Mesendoderm (in vitro differentiated cells): Measurements from ENCODE around the gene CLCA4. TPM values are rescaled to one million over a fixed set of nuclear protein-coding genes. Genes with fewer than 3 reads are reported as not detected.
"Not testable (repeated sequence)": the region's sequence is repeated elsewhere in the genome, so short reads cannot be mapped to it uniquely, and the experiment has no call there.

Experiments
- DNase-seq: peaks from one replicate; pipeline ENCODE4 v3.0.0; 2013
- H2AK5ac ChIP-seq: 2 replicates; pipeline ENCODE4 v1.6.1; 2013; ENCODE audit warnings: low read length, inconsistent platforms
- H2BK120ac ChIP-seq: 2 replicates; pipeline ENCODE4 v1.6.1; 2013; ENCODE audit warnings: low read depth, mild to moderate bottlenecking, low read length, moderate library complexity, mixed read lengths
- H2BK15ac ChIP-seq: replicated peaks from 2 replicates; pipeline ENCODE4 v1.6.1; 2013; ENCODE audit warnings: low read depth, mild to moderate bottlenecking, moderate library complexity
- H2BK5ac ChIP-seq: 2 replicates; pipeline ENCODE4 v1.6.1; 2013; ENCODE audit warnings: low read length, inconsistent platforms
- H3K18ac ChIP-seq: 2 replicates; pipeline ENCODE4 v1.6.1; 2013; ENCODE audit warnings: mild to moderate bottlenecking, low read length, mixed read lengths
- H3K23ac ChIP-seq: one replicate; pipeline ENCODE4 v1.6.1; 2013; ENCODE audit warnings: low read length
- H3K27ac ChIP-seq: 2 replicates; pipeline ENCODE4 v1.5.1; 2013; ENCODE audit warnings: low read depth, mild to moderate bottlenecking, inconsistent platforms, low read length, moderate library complexity
- H3K27me3 ChIP-seq: 2 replicates; pipeline ENCODE4 v1.6.1; 2013; ENCODE audit warnings: low read length, control low read depth, mild to moderate bottlenecking, inconsistent platforms; ENCODE audit not compliant: insufficient read depth, poor library complexity
- H3K36me3 ChIP-seq: 2 replicates; pipeline ENCODE4 v1.6.1; 2013; ENCODE audit warnings: low read length, inconsistent platforms; ENCODE audit not compliant: control insufficient read depth, insufficient read depth
- H3K4ac ChIP-seq: one replicate; pipeline ENCODE4 v1.6.1; 2013; ENCODE audit warnings: low read depth, mild to moderate bottlenecking, low read length, moderate library complexity
- H3K4me1 ChIP-seq: 2 replicates; pipeline ENCODE4 v1.6.1; 2013; ENCODE audit warnings: low read depth, low read length, inconsistent platforms; ENCODE audit not compliant: control insufficient read depth
- H3K4me2 ChIP-seq: 2 replicates; pipeline ENCODE4 v1.6.1; 2013; ENCODE audit warnings: low read length
- H3K4me3 ChIP-seq: 2 replicates; pipeline ENCODE4 v1.5.1; 2013; ENCODE audit warnings: mild to moderate bottlenecking, low read length
- H3K56ac ChIP-seq: one replicate; pipeline ENCODE4 v1.6.1; 2013; ENCODE audit warnings: low read length
- H3K79me1 ChIP-seq: 2 replicates; pipeline ENCODE4 v1.6.1; 2013; ENCODE audit warnings: low read length, inconsistent platforms
- H3K79me2 ChIP-seq: 2 replicates; pipeline ENCODE4 v1.6.1; 2013; ENCODE audit warnings: mild to moderate bottlenecking, low read length; ENCODE audit not compliant: control insufficient read depth, insufficient read depth
- H3K9ac ChIP-seq: 2 replicates; pipeline ENCODE4 v1.6.1; 2013; ENCODE audit warnings: low read length, inconsistent platforms
- H4K5ac ChIP-seq: one replicate; pipeline ENCODE4 v1.6.1; 2013; ENCODE audit warnings: low read length
- H4K8ac ChIP-seq: one replicate; pipeline ENCODE4 v1.6.1; 2013; ENCODE audit warnings: low read depth, mild to moderate bottlenecking, control low read depth, low read length, moderate library complexity
- WGBS: extraction: QIAGEN DNeasy Blood & Tissue Kit; methylation state at CpG from one replicate; pipeline ENCODE4 v1.1.7; 2013; ENCODE audit warnings: low lambda C conversion rate, missing lambda C conversion rate; ENCODE audit not compliant: insufficient coverage; ENCODE audit errors: extremely low coverage; 5-methylcytosine and 5-hydroxymethylcytosine counted together
- polyA plus RNA-seq, 2 experiments: library from polyadenylated mRNA; stranded (reverse); fragments of 200-250 nt; gene quantifications; one replicate each; pipeline ENCODE4 v1.2.3, GENCODE V29; 2013

The CLCA4 gene
- not detected for polyA plus RNA-seq (2013, experiment 1 of 2)
- 0.01 TPM for polyA plus RNA-seq (2013, experiment 2 of 2)

- H3K23ac ChIP-seq: no peak within 1 kb of the TSS
- H3K4me2 ChIP-seq: no peak within 1 kb of the TSS
- H3K27me3 ChIP-seq: no peaks in the 10 kb centered on the region
- H4K8ac ChIP-seq: no peak within 1 kb of the TSS
- no peak within 1 kb of the TSS for H2BK5ac ChIP-seq
- H3K4ac ChIP-seq: no peak within 1 kb of the TSS
- H2AK5ac ChIP-seq: no peak within 1 kb of the TSS
- H3K56ac ChIP-seq: no peak within 1 kb of the TSS
- DNase-seq: no peak
- no peak within 1 kb of the TSS for H3K9ac ChIP-seq
- no peak within 1 kb of the TSS for H2BK15ac ChIP-seq
- H3K79me2 ChIP-seq: no peaks in the 10 kb centered on the region
- H2BK120ac ChIP-seq: no peak within 1 kb of the TSS
- no peaks in the 10 kb centered on the region for H3K4me1 ChIP-seq
- no peak within 1 kb of the TSS for H3K4me3 ChIP-seq
- H3K79me1 ChIP-seq: no peaks in the 10 kb centered on the region
- H3K36me3 ChIP-seq: no peaks in the 10 kb centered on the region
- H4K5ac ChIP-seq: no peak within 1 kb of the TSS
- no CpG with 5 or more reads among the region's 2 CpGs for WGBS
- no peak within 1 kb of the TSS for H3K18ac ChIP-seq
- no peak within 1 kb of the TSS for H3K27ac ChIP-seq
Measured at GRCh38 chr1:86546787-86547221, at the start of gene CLCA4. CLCA4 (plus strand) TSS chr1:86547078; CDS start chr1:86547120, 42 bp downstream.

- no peak overlapping the region for H4K8ac ChIP-seq
- no peaks in the 10 kb centered on the region for H3K4me1 ChIP-seq
- H2BK120ac ChIP-seq: no peak overlapping the region
- H3K79me1 ChIP-seq: no peaks in the 10 kb centered on the region
- no peak overlapping the region for H3K23ac ChIP-seq
- H3K27me3 ChIP-seq: no peaks in the 10 kb centered on the region
- H3K4ac ChIP-seq: no peak overlapping the region
- H2BK5ac ChIP-seq: no peak overlapping the region
- H3K4me3 ChIP-seq: no peak overlapping the region
- no peaks in the 10 kb centered on the region for H3K79me2 ChIP-seq
- no peak overlapping the region for H3K56ac ChIP-seq
- no peak overlapping the region for H2AK5ac ChIP-seq
- no CpG with 5 or more reads among the region's 3 CpGs for WGBS
- no peak overlapping the region for H4K5ac ChIP-seq
- no peak overlapping the region for H2BK15ac ChIP-seq
- no peak overlapping the region for H3K18ac ChIP-seq
- no peak overlapping the region for H3K27ac ChIP-seq
- no peak for DNase-seq
- H3K9ac ChIP-seq: no peak overlapping the region
- H3K36me3 ChIP-seq: no peaks in the 10 kb centered on the region
- H3K4me2 ChIP-seq: no peak overlapping the region
Measured at GRCh38 chr1:86498281-86498680, 48.6 kb upstream of the CLCA4 start.

- H3K79me1 ChIP-seq: no peaks in the 10 kb centered on the region
- no peak overlapping the region for H3K9ac ChIP-seq
- no peaks in the 10 kb centered on the region for H3K27me3 ChIP-seq
- peak; percentile 50 for DNase-seq
- no peak overlapping the region for H2BK120ac ChIP-seq
- no peak overlapping the region for H3K4ac ChIP-seq
- no peak overlapping the region for H3K18ac ChIP-seq
- no peak overlapping the region for H3K4me3 ChIP-seq
- H3K36me3 ChIP-seq: no peaks in the 10 kb centered on the region
- H3K79me2 ChIP-seq: no peaks in the 10 kb centered on the region
- WGBS: no CpG with 5 or more reads among the region's 3 CpGs
- no peak overlapping the region for H2BK5ac ChIP-seq
- no peak overlapping the region for H3K23ac ChIP-seq
- H3K4me1 ChIP-seq: peaks cover 10% of the 10 kb centered on the region
- no peak overlapping the region for H3K4me2 ChIP-seq
- no peak overlapping the region for H3K27ac ChIP-seq
- H2BK15ac ChIP-seq: no peak overlapping the region
- H4K8ac ChIP-seq: no peak overlapping the region
- H3K56ac ChIP-seq: no peak overlapping the region
- no peak overlapping the region for H2AK5ac ChIP-seq
- H4K5ac ChIP-seq: no peak overlapping the region
Measured at GRCh38 chr1:86499987-86500593, 46.8 kb upstream of the CLCA4 start.

GRCh38 chr1:86500714-86501113 is 46.2 kb upstream of the CLCA4 start:
- Histone ChIP-seq H3K27ac (no peak overlapping the region), H3K79me2 (no peaks in the 10 kb centered on the region), H2BK5ac (no peak overlapping the region), H4K8ac (no peak overlapping the region), H3K27me3 (no peaks in the 10 kb centered on the region), H3K36me3 (no peaks in the 10 kb centered on the region), H3K9ac (no peak overlapping the region), H3K56ac (no peak overlapping the region), H3K79me1 (no peaks in the 10 kb centered on the region), H2BK120ac (no peak overlapping the region), H4K5ac (no peak overlapping the region), H3K23ac (no peak overlapping the region), H3K4ac (no peak overlapping the region), H2AK5ac (no peak overlapping the region), H2BK15ac (no peak overlapping the region), H3K18ac (no peak overlapping the region), H3K4me1 (peaks cover 10% of the 10 kb centered on the region), H3K4me3 (no peak overlapping the region), H3K4me2 (no peak overlapping the region)
- DNase-seq: no peak
- WGBS: no CpG with 5 or more reads among the region's 2 CpGs

GRCh38 chr1:86502125-86502646 is 44.7 kb upstream of the CLCA4 start:
- Histone ChIP-seq H2BK5ac (peak overlapping the region; percentile 73), H3K9ac (peak overlapping the region; percentile 64), H3K56ac (peak overlapping the region; percentile 84), H3K27ac (peak overlapping the region; percentile 74), H3K4me2 (peak overlapping the region; percentile 77), H3K4me3 (peak overlapping the region; percentile 45), H3K18ac (peak overlapping the region; percentile 64)
- not testable (repeated sequence) for H3K79me1 ChIP-seq, H4K5ac ChIP-seq, H3K23ac ChIP-seq, H3K79me2 ChIP-seq, H4K8ac ChIP-seq, H2BK120ac ChIP-seq, H3K4ac ChIP-seq, H3K27me3 ChIP-seq, H3K36me3 ChIP-seq, H2AK5ac ChIP-seq, H3K4me1 ChIP-seq, H2BK15ac ChIP-seq
- WGBS: no CpG with 5 or more reads among the region's 16 CpGs
- DNase-seq: peak; percentile 90
